ENCODE measurements around the gene ZDHHC22. TPM values are rescaled to one million over a fixed set of nuclear protein-coding genes. Genes with fewer than 3 reads are reported as not detected.
A peak's percentile ranks its signal among the peaks of the same experiment; 100 is the strongest.

Gene ZDHHC22
- polyA plus RNA-seq, 1 donor from 2014 or later, result 4.3 TPM

- Histone ChIP-seq H2AFZ (ENCODE audit: low read depth, low read length) (no peak overlapping the region), H3K4me3 (ENCODE audit: low read length) (peak overlapping the region; percentile 87), H3K79me2 (replicated peaks; ENCODE audit: insufficient read depth, low read length) (peaks cover 32% of the 10 kb centered on the region), H3K9me3 (ENCODE audit: low read length) (no peaks in the 10 kb centered on the region), H3K27ac (ENCODE audit: low read length) (no peak overlapping the region), H3K9ac (ENCODE audit: low read length) (peak overlapping the region; percentile 97), H3F3A (ENCODE audit: insufficient read depth, low read length, poor library complexity, severe bottlenecking) (no peaks in the 10 kb centered on the region), H4K20me1 (ENCODE audit: insufficient read depth) (no peaks in the 10 kb centered on the region), H3K4me2 (ENCODE audit: low read length) (peak overlapping the region; percentile 93), H3K36me3 (ENCODE audit: insufficient read depth, low read length) (no peaks in the 10 kb centered on the region), H3K9me2 (ENCODE audit: insufficient read depth, low read length) (no peaks in the 10 kb centered on the region), H3K27me3 (ENCODE audit: insufficient read depth, low read depth, low read length) (no peaks in the 10 kb centered on the region)
- TF ChIP-seq CTCF (IDR thresholded peaks at IDR 0.05; ENCODE audit: poor library complexity, severe bottlenecking), result no peak
- TF ChIP-seq SMC3 (conservative IDR thresholded peaks at IDR 0.05; ENCODE audit: poor library complexity), result no peak
- no peak for TF ChIP-seq POLR2AphosphoS5 (IDR thresholded peaks at IDR 0.05)
- TF ChIP-seq EZH2 (IDR thresholded peaks at IDR 0.05; ENCODE audit: borderline replicate concordance, insufficient read depth, low read length, poor library complexity, severe bottlenecking), result no peak
- no peak for TF ChIP-seq REST (IDR thresholded peaks at IDR 0.05; ENCODE audit: borderline replicate concordance)
- no peak for TF ChIP-seq RAD21 (conservative IDR thresholded peaks at IDR 0.05)
- no peak for TF ChIP-seq MXI1 (conservative IDR thresholded peaks at IDR 0.05; ENCODE audit: poor library complexity, severe bottlenecking)
- no peak for TF ChIP-seq EP300 (conservative IDR thresholded peaks at IDR 0.05; ENCODE audit: poor library complexity, severe bottlenecking)
- TF ChIP-seq TAF1 (IDR thresholded peaks at IDR 0.05; ENCODE audit: low read depth), result no peak
Observed at GRCh38 chr14:77099425-77100167, 42.0 kb downstream of the ZDHHC22 start.

- no peaks in the 10 kb centered on the region for H3K36me3 ChIP-seq (ENCODE audit: insufficient read depth, low read length)
- peak overlapping the region; percentile 97 for H3K9ac ChIP-seq (ENCODE audit: low read length)
- H3K4me2 ChIP-seq (ENCODE audit: low read length), result peak overlapping the region; percentile 93
- H3F3A ChIP-seq (ENCODE audit: insufficient read depth, low read length, poor library complexity, severe bottlenecking), result no peaks in the 10 kb centered on the region
- H3K4me3 ChIP-seq (ENCODE audit: low read length), result peak overlapping the region; percentile 87
- no peaks in the 10 kb centered on the region for H4K20me1 ChIP-seq (ENCODE audit: insufficient read depth)
- no peaks in the 10 kb centered on the region for H3K9me2 ChIP-seq (ENCODE audit: insufficient read depth, low read length)
- H3K27ac ChIP-seq (ENCODE audit: low read length), result peak overlapping the region; percentile 92
- H3K9me3 ChIP-seq (ENCODE audit: low read length), result no peaks in the 10 kb centered on the region
- peak overlapping the region; percentile 99 for H2AFZ ChIP-seq (ENCODE audit: low read depth, low read length)
- TF ChIP-seq EP300 (conservative IDR thresholded peaks at IDR 0.05; ENCODE audit: poor library complexity, severe bottlenecking) (no peak), REST (IDR thresholded peaks at IDR 0.05; ENCODE audit: borderline replicate concordance) (no peak), MXI1 (conservative IDR thresholded peaks at IDR 0.05; ENCODE audit: poor library complexity, severe bottlenecking) (no peak), RAD21 (conservative IDR thresholded peaks at IDR 0.05) (no peak), TAF1 (IDR thresholded peaks at IDR 0.05; ENCODE audit: low read depth) (no peak), EZH2 (IDR thresholded peaks at IDR 0.05; ENCODE audit: borderline replicate concordance, insufficient read depth, low read length, poor library complexity, severe bottlenecking) (no peak), CTCF (IDR thresholded peaks at IDR 0.05; ENCODE audit: poor library complexity, severe bottlenecking) (no peak)
- H3K79me2 ChIP-seq (replicated peaks; ENCODE audit: insufficient read depth, low read length), result peaks cover 32% of the 10 kb centered on the region
- no peaks in the 10 kb centered on the region for H3K27me3 ChIP-seq (ENCODE audit: insufficient read depth, low read depth, low read length)
Observed at GRCh38 chr14:77098529-77099353, 42.9 kb downstream of the ZDHHC22 start.

All from neural cell (in vitro differentiated cells).